ENCODE measurements around the gene MYBBP1A. TPM values are rescaled to one million over a fixed set of nuclear protein-coding genes. Genes with fewer than 3 reads are reported as not detected.

Gene MYBBP1A
- total and polyA plus RNA-seq, 2 of the 8 experiments (the other 6 are each of a cell fraction or from before 2014, with no cell fraction given) = 46.8 to 151 TPM

DNA sequence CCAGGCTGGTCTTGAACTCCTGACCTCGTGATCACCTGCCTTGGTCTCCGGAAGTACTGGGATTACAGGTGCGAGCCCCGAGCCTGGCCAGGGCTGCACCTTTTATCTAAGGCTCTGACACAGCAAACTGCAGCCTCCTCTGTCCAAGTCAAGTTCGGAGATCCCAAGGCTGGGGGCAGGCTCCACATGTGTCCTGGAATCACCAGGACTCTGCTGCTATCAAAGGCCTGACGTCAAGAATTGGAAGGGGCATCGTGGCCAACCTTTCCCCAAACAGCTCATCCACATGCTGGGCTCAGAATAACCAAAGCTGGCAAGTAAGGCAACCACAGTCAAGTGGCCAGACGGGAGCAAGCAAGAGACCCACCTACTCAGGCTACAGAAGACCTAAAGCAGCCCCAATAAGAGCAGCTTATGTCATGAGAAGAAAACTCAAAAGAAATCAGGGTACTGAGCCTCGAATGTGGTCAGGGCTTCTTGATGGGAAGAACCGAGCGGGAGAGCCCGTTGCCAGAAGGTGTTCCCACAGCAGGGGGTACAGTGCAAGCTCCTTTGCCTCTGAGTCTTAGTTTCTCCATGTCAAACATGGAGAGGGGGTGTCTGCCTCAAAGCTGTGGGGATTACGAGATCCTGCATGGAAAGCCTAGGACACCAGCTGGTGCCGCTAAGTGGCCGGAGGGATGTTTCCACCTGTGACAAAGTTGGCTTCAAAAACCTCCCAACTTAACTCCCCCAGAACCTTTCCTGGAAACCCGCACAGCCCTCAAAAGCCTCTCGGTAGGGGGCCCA, 7.9 kb downstream of the MYBBP1A start (continued):
- TF ChIP-seq, protein P1, sequence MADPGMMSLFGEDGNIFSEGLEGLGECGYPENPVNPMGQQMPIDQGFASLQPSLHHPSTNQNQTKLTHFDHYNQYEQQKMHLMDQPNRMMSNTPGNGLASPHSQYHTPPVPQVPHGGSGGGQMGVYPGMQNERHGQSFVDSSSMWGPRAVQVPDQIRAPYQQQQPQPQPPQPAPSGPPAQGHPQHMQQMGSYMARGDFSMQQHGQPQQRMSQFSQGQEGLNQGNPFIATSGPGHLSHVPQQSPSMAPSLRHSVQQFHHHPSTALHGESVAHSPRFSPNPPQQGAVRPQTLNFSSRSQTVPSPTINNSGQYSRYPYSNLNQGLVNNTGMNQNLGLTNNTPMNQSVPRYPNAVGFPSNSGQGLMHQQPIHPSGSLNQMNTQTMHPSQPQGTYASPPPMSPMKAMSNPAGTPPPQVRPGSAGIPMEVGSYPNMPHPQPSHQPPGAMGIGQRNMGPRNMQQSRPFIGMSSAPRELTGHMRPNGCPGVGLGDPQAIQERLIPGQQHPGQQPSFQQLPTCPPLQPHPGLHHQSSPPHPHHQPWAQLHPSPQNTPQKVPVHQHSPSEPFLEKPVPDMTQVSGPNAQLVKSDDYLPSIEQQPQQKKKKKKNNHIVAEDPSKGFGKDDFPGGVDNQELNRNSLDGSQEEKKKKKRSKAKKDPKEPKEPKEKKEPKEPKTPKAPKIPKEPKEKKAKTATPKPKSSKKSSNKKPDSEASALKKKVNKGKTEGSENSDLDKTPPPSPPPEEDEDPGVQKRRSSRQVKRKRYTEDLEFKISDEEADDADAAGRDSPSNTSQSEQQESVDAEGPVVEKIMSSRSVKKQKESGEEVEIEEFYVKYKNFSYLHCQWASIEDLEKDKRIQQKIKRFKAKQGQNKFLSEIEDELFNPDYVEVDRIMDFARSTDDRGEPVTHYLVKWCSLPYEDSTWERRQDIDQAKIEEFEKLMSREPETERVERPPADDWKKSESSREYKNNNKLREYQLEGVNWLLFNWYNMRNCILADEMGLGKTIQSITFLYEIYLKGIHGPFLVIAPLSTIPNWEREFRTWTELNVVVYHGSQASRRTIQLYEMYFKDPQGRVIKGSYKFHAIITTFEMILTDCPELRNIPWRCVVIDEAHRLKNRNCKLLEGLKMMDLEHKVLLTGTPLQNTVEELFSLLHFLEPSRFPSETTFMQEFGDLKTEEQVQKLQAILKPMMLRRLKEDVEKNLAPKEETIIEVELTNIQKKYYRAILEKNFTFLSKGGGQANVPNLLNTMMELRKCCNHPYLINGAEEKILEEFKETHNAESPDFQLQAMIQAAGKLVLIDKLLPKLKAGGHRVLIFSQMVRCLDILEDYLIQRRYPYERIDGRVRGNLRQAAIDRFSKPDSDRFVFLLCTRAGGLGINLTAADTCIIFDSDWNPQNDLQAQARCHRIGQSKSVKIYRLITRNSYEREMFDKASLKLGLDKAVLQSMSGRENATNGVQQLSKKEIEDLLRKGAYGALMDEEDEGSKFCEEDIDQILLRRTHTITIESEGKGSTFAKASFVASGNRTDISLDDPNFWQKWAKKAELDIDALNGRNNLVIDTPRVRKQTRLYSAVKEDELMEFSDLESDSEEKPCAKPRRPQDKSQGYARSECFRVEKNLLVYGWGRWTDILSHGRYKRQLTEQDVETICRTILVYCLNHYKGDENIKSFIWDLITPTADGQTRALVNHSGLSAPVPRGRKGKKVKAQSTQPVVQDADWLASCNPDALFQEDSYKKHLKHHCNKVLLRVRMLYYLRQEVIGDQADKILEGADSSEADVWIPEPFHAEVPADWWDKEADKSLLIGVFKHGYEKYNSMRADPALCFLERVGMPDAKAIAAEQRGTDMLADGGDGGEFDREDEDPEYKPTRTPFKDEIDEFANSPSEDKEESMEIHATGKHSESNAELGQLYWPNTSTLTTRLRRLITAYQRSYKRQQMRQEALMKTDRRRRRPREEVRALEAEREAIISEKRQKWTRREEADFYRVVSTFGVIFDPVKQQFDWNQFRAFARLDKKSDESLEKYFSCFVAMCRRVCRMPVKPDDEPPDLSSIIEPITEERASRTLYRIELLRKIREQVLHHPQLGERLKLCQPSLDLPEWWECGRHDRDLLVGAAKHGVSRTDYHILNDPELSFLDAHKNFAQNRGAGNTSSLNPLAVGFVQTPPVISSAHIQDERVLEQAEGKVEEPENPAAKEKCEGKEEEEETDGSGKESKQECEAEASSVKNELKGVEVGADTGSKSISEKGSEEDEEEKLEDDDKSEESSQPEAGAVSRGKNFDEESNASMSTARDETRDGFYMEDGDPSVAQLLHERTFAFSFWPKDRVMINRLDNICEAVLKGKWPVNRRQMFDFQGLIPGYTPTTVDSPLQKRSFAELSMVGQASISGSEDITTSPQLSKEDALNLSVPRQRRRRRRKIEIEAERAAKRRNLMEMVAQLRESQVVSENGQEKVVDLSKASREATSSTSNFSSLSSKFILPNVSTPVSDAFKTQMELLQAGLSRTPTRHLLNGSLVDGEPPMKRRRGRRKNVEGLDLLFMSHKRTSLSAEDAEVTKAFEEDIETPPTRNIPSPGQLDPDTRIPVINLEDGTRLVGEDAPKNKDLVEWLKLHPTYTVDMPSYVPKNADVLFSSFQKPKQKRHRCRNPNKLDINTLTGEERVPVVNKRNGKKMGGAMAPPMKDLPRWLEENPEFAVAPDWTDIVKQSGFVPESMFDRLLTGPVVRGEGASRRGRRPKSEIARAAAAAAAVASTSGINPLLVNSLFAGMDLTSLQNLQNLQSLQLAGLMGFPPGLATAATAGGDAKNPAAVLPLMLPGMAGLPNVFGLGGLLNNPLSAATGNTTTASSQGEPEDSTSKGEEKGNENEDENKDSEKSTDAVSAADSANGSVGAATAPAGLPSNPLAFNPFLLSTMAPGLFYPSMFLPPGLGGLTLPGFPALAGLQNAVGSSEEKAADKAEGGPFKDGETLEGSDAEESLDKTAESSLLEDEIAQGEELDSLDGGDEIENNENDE (IDR thresholded peaks at IDR 0.05; ENCODE audit: insufficient replicate concordance, low read length) = no peak
- no peak for TF ChIP-seq POU5F1 (IDR thresholded peaks at IDR 0.05; ENCODE audit: low read depth, low read length)
